ENCODE measurements around the gene PIK3C2B.

The PIK3C2B gene

DNA sequence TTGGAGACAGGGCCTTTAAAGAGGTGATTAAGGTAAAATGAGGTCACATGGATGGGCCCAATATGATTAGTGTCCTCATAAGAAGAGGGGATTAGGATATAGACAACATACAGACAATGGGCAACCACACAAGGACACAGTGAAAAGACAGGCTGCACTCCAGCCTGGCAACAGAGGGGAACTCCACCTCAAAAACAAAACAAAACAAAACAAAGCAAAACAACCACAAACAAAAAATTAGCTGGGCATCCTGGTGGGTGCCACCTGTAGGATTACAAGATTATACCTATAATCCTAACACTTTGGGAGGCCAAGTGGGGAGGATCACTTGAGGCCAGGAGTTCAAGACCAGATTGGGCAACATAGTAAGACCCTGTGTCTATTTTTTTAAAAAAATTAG lies 16.8 kb upstream of the PIK3C2B start:
- TF ChIP-seq, protein P1, sequence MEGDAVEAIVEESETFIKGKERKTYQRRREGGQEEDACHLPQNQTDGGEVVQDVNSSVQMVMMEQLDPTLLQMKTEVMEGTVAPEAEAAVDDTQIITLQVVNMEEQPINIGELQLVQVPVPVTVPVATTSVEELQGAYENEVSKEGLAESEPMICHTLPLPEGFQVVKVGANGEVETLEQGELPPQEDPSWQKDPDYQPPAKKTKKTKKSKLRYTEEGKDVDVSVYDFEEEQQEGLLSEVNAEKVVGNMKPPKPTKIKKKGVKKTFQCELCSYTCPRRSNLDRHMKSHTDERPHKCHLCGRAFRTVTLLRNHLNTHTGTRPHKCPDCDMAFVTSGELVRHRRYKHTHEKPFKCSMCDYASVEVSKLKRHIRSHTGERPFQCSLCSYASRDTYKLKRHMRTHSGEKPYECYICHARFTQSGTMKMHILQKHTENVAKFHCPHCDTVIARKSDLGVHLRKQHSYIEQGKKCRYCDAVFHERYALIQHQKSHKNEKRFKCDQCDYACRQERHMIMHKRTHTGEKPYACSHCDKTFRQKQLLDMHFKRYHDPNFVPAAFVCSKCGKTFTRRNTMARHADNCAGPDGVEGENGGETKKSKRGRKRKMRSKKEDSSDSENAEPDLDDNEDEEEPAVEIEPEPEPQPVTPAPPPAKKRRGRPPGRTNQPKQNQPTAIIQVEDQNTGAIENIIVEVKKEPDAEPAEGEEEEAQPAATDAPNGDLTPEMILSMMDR (IDR thresholded peaks at IDR 0.05): no peak
- H3K4me1 ChIP-seq: no peaks in the 10 kb centered on the region
- H2AFZ ChIP-seq: no peak overlapping the region
- no peak overlapping the region for H3K27ac ChIP-seq
- no peak overlapping the region for H3K9ac ChIP-seq
- H3K36me3 ChIP-seq (ENCODE audit: control insufficient read depth, insufficient read depth, low read length): no peaks in the 10 kb centered on the region
- H3K9me3 ChIP-seq (ENCODE audit: control insufficient read depth, low read length): no peaks in the 10 kb centered on the region
- H3K4me3 ChIP-seq (ENCODE audit: low read depth, low read length): no peak overlapping the region
- no peaks in the 10 kb centered on the region for H3K27me3 ChIP-seq (ENCODE audit: control insufficient read depth, insufficient read depth, low read length)
- H3K79me2 ChIP-seq: peaks cover 3% of the 10 kb centered on the region
- H3K4me2 ChIP-seq (ENCODE audit: low read length): no peak overlapping the region

DNA sequence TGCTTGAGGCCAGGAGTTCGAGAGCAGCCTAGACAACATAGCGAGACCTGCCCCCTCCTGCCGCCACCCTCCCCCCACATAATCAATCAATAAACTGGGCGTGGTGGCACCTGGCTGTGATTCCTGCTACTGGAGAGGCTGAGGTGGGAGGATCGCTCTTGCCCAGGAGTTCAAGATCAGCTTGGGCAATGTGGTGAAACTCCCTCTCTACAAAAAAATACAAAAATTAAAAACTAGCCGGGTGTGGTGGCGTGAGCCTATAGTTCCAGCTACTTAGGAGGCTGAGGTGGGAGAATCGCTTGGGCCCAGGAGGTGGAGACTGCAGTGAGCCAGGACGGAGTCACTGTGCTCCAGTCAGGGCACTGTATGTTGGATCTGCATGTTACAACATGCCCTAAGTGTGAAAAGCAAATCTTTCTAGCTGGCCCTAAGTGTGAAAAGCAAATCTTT lies 14.6 kb upstream of the PIK3C2B start:
- H3K4me2 ChIP-seq (ENCODE audit: low read length): no peak overlapping the region
- TF ChIP-seq, protein P1 (IDR thresholded peaks at IDR 0.05): no peak
- no peak overlapping the region for H3K27ac ChIP-seq
- no peaks in the 10 kb centered on the region for H3K4me1 ChIP-seq
- no peaks in the 10 kb centered on the region for H3K27me3 ChIP-seq (ENCODE audit: control insufficient read depth, insufficient read depth, low read length)
- no peak overlapping the region for H3K9ac ChIP-seq
- no peak overlapping the region for H3K4me3 ChIP-seq (ENCODE audit: low read depth, low read length)
- H3K36me3 ChIP-seq (ENCODE audit: control insufficient read depth, insufficient read depth, low read length): no peaks in the 10 kb centered on the region
- no peak overlapping the region for H2AFZ ChIP-seq
- H3K79me2 ChIP-seq: no peaks in the 10 kb centered on the region
- H3K9me3 ChIP-seq (ENCODE audit: control insufficient read depth, low read length): no peaks in the 10 kb centered on the region

DNA sequence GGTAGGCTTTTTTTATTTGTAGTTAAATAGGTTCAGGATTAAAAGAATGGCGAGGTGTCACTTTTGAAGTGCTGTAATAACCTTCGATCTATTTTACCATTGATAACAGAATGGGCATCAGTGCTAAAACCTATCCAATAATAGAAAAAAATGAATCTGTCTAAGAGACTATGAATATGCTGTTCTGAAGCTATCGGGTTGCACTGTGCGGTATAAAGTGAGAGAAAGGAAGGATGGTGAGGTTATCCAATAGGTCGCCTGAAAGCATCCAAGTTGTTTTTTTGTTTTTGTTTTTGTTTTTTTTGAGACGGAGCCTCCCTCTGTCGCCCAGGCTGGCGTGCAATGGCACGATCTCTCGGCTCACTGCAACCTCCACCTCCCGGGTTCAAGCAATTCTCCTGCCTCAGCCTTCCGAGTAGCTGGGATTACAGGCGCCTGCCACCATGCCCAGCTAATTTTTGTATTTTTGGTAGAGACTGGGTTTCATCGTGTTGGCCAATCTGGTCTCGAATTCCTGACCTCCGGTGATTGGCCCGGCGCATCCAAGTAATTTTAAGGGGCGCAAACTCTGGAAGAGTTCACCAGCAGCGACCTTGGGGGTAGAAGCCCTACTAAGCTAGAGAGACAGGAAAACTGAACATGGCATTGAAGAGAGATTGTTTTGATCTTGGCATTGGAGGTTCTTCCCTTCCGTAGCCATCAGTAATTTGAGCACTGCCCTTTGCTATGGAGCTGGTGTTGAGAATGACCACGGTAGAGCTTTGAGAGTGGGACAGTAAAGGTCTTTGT lies 12.9 kb upstream of the PIK3C2B start:
- H3K9ac ChIP-seq: no peak overlapping the region
- H2AFZ ChIP-seq: peak overlapping the region; percentile 83
- H3K36me3 ChIP-seq (ENCODE audit: control insufficient read depth, insufficient read depth, low read length): no peaks in the 10 kb centered on the region
- peak overlapping the region; percentile 78 for H3K4me3 ChIP-seq (ENCODE audit: low read depth, low read length)
- H3K27me3 ChIP-seq (ENCODE audit: control insufficient read depth, insufficient read depth, low read length): no peaks in the 10 kb centered on the region
- H3K4me1 ChIP-seq: no peaks in the 10 kb centered on the region
- H3K9me3 ChIP-seq (ENCODE audit: control insufficient read depth, low read length): no peaks in the 10 kb centered on the region
- no peaks in the 10 kb centered on the region for H3K79me2 ChIP-seq
- H3K27ac ChIP-seq: peak overlapping the region; percentile 82
- peak overlapping the region; percentile 91 for H3K4me2 ChIP-seq (ENCODE audit: low read length)
- TF ChIP-seq, protein P1 (IDR thresholded peaks at IDR 0.05): no peak

DNA sequence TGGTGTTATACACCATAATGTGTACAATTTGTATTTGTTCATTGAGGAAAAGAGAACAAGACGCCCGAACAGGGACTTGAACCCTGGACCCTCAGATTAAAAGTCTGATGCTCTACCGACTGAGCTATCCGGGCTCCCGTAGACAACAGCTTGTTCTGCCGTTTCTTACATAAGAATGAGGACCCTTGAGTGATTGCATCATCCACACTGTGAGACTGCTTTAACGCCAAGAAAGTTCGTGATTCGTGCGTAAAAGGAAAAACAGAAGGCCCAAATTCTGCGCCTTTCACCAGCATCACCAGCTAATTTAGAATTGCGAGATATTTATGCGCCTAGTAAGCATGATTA lies 12.3 kb upstream of the PIK3C2B start:
- Histone ChIP-seq H3K4me1 (no peaks in the 10 kb centered on the region), H3K9me3 (ENCODE audit: control insufficient read depth, low read length) (no peaks in the 10 kb centered on the region), H3K27ac (peak overlapping the region; percentile 82), H3K4me3 (ENCODE audit: low read depth, low read length) (peak overlapping the region; percentile 78), H3K27me3 (ENCODE audit: control insufficient read depth, insufficient read depth, low read length) (no peaks in the 10 kb centered on the region), H3K79me2 (no peaks in the 10 kb centered on the region), H3K9ac (no peak overlapping the region), H3K4me2 (ENCODE audit: low read length) (peak overlapping the region; percentile 91), H2AFZ (peak overlapping the region; percentile 83), H3K36me3 (ENCODE audit: control insufficient read depth, insufficient read depth, low read length) (no peaks in the 10 kb centered on the region)
- TF ChIP-seq, protein P1 (IDR thresholded peaks at IDR 0.05): no peak

All from parathyroid adenoma (tissue), 2 donors.